Endothelial cell (in vitro differentiated cells): ENCODE data around the gene KRT38. TPM values are rescaled to one million over a fixed set of nuclear protein-coding genes. Genes with fewer than 3 reads are reported as not detected.
"Not testable (repeated sequence)": the region's sequence is repeated elsewhere in the genome, so short reads cannot be mapped to it uniquely, and the experiment has no call there.

Source experiments
- DNase-seq: peaks from one replicate; pipeline ENCODE4 v3.0.0; 2021; ENCODE audit warnings: low spot score
- H3K27ac Mint-ChIP-seq: one replicate; pipeline ENCODE4 v1.8.0; 2021; ENCODE audit warnings: mixed read lengths, inconsistent platforms; ENCODE audit not compliant: unreplicated experiment
- H3K27me3 Mint-ChIP-seq: one replicate; pipeline ENCODE4 v1.8.0; 2021; ENCODE audit warnings: mild to moderate bottlenecking, moderate library complexity, mixed read lengths, inconsistent platforms; ENCODE audit not compliant: unreplicated experiment
- H3K36me3 Mint-ChIP-seq: one replicate; pipeline ENCODE4 v1.8.0; 2021; ENCODE audit warnings: mild to moderate bottlenecking, low read depth, mixed read lengths, inconsistent platforms; ENCODE audit not compliant: unreplicated experiment
- H3K4me1 Mint-ChIP-seq: one replicate; pipeline ENCODE4 v1.8.0; 2021; ENCODE audit warnings: mild to moderate bottlenecking, mixed read lengths, inconsistent platforms; ENCODE audit not compliant: unreplicated experiment
- H3K4me3 Mint-ChIP-seq: one replicate; pipeline ENCODE4 v1.8.0; 2021; ENCODE audit warnings: mild to moderate bottlenecking, mixed read lengths, inconsistent platforms; ENCODE audit not compliant: unreplicated experiment
- H3K9me3 Mint-ChIP-seq: one replicate; pipeline ENCODE4 v1.8.0; 2021; ENCODE audit warnings: mixed read lengths, inconsistent platforms; ENCODE audit not compliant: unreplicated experiment
- total RNA-seq: library from RNA; stranded (reverse); fragmentation: NEBNext Ultra II Directional; extraction: Animal tissue kit (Norgen Biotek cat#: 25700); gene quantifications from one replicate; pipeline ENCODE4 v1.2.1, GENCODE V29; 2021; ENCODE audit not compliant: unreplicated experiment
- TF ChIP-seq, protein P1 (sequence below): fragments of 200-600 bp; sonication (generic); IDR thresholded peaks from one replicate; pipeline ENCODE4 v1.5.0; 2021; ENCODE audit warnings: antibody characterized with exemption; ENCODE audit not compliant: unreplicated experiment

Gene KRT38
- total RNA-seq, 1 donor from 2014 or later: not detected

DNA sequence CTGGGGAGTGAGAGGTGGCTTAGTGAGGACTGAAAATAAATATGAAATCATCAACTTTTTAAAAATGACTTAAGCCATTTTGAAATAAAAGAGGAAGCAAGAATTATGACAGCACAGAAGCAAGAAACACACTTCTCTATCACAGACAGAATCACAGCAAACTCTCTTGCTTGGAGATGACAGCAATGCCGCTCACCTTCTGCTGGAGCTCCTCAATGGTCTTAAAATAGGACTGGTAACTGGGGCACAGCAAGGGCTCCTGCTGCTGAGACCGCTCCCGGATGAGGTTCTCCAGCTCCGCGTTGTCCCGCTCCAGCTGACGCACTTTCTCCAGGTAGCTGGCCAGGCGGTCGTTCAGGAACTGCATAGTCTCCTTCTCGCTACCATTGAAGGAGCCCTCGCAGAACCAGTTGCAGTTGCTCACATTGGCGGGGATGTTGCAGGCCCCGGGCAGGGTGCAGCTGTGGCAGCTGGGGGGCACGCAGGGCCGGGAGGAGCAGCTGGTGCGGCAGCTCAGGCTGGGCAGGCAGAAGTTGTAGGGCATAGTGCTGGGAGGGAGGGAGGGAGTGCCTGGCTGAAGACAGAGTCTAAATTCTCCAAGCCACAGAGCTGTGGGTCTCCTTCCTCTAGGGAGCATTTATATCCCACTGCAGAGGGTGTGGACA, 43.7 kb downstream of the KRT38 start, which contains the start of gene KRT31:
TSS of gene KRT31 (minus strand) at position 613 of the 665 bp plus-strand sequence. CDS start at position 544, 69 bp downstream.
- no peaks in the 10 kb centered on the region for H3K27me3 Mint-ChIP-seq
- no peaks in the 10 kb centered on the region for H3K4me1 Mint-ChIP-seq

DNA sequence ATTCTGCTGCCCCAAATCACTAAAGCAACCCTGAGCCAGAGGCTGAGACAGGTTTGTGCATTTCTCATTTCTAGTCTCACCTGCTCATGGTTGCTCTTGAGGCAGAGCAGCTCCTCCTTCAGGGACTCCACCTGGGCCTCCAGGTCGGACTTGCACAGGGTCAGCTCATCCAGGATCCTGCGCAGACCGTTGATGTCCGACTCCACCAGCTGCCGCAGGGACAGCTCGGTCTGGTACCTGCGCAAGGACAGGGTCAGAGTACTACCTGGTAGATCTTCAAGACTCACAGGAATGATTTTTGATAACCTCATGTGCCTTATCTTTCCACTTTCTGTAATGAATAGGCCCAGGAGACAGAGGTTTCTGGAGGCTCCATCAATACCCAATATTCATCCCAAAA, 44.4 kb downstream of the KRT38 start:
- DNase-seq: no peak
- Mint-ChIP-seq H3K27me3 (peaks cover 2% of the 10 kb centered on the region), H3K27ac (no peak overlapping the region), H3K36me3 (no peaks in the 10 kb centered on the region), H3K4me1 (no peaks in the 10 kb centered on the region), H3K4me3 (no peak overlapping the region), H3K9me3 (no peaks in the 10 kb centered on the region)
- TF ChIP-seq, protein P1, sequence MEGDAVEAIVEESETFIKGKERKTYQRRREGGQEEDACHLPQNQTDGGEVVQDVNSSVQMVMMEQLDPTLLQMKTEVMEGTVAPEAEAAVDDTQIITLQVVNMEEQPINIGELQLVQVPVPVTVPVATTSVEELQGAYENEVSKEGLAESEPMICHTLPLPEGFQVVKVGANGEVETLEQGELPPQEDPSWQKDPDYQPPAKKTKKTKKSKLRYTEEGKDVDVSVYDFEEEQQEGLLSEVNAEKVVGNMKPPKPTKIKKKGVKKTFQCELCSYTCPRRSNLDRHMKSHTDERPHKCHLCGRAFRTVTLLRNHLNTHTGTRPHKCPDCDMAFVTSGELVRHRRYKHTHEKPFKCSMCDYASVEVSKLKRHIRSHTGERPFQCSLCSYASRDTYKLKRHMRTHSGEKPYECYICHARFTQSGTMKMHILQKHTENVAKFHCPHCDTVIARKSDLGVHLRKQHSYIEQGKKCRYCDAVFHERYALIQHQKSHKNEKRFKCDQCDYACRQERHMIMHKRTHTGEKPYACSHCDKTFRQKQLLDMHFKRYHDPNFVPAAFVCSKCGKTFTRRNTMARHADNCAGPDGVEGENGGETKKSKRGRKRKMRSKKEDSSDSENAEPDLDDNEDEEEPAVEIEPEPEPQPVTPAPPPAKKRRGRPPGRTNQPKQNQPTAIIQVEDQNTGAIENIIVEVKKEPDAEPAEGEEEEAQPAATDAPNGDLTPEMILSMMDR: no peak

More for the DNA sequence above, 43.7 kb downstream of the KRT38 start, which contains the start of gene KRT31:
- TF ChIP-seq, protein P1: no peak
- no peak within 1 kb of the TSS for H3K27ac Mint-ChIP-seq
- no peak for DNase-seq
- H3K4me3 Mint-ChIP-seq: no peak within 1 kb of the TSS
- no peaks in the 10 kb centered on the region for H3K9me3 Mint-ChIP-seq
- H3K36me3 Mint-ChIP-seq: no peaks in the 10 kb centered on the region

DNA sequence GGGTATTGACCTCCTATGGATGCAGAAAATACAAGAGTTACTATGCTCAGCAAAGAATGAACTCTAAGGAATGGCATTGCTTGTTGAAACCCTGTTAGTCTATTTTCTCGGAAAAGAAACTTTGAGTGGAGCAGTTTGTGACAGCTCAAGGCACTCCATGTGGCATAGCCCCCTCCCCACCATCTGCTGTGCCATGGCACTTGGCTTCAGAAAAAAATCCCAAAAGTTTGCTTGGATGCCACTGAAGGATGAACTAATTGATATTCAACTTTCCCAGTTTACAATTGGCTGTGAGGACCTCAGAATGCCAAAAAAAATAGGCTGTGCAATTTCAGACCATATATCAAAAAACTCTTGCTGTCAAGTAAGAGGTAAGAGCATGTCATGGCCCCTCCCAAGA, 45.2 kb downstream of the KRT38 start:
- peaks cover 2% of the 10 kb centered on the region for H3K27me3 Mint-ChIP-seq

DNA sequence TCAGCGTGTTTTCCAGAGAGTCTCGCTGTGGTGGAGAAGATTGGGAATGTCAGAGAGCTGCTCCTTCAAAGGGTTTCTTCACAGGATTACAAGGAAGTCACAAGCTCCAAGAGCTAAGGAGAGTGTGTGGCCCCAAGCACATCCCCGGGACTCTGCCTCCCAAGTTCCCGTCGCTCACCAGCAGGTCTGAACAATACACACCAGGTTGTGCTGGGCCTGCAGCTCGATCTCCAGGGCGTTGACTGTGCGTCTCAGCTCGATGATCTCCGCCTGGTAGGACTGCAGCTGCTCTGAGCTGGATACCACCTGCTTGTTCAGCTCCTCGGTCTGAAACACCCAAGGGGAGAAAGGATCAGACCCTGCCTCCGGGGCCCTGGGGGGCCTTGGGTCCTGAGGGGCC, 45.7 kb downstream of the KRT38 start:
- not testable (repeated sequence) for H3K36me3 Mint-ChIP-seq, H3K27ac Mint-ChIP-seq, H3K4me1 Mint-ChIP-seq, H3K4me3 Mint-ChIP-seq, DNase-seq, H3K27me3 Mint-ChIP-seq, H3K9me3 Mint-ChIP-seq

More for the DNA sequence above, 45.2 kb downstream of the KRT38 start:
- DNase-seq: no peak
- Mint-ChIP-seq H3K27ac (no peak overlapping the region), H3K4me3 (no peak overlapping the region), H3K9me3 (no peaks in the 10 kb centered on the region), H3K4me1 (no peaks in the 10 kb centered on the region), H3K36me3 (no peaks in the 10 kb centered on the region)
- TF ChIP-seq, protein P1: no peak

DNA sequence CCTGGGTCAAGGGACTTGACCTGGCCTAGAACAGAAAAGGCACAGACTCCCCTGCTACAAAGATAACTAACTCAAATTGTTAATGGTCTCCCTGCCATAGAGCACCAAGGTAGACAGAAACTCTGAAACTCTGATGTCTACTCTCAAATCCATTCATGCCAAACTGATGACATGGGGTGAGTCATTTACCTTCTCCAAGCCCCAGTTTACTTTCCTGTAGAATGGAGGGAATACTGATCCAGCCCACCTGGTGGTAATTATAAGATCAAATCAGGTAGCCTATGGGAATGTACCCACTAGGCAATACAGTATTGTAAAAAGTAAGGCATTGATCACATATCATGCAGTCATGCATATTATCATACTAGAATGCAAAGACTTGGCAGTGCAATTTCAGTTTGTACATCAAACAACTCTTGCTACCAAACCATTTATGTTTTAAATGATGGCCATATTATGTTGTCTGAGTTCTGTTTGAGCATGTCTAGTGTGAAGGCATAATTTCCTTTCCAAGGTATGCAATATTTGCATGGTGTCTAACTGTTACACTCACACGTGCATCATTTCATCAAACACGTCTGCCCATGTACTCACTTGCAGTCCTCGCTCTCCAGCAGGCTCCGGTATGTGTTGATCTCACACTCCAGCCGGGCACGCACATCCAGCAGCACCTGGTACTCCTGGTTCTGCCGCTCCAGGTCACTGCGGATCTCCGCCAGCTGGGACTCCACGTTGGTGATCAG, 46.4 kb downstream of the KRT38 start:
- Mint-ChIP-seq H3K27ac (no peak overlapping the region), H3K27me3 (peaks cover 2% of the 10 kb centered on the region), H3K4me1 (no peaks in the 10 kb centered on the region), H3K4me3 (no peak overlapping the region), H3K36me3 (no peaks in the 10 kb centered on the region), H3K9me3 (no peaks in the 10 kb centered on the region)
- TF ChIP-seq, protein P1: no peak
- DNase-seq: no peak
